ENCODE data around the gene EHD4. TPM values are rescaled to one million over a fixed set of nuclear protein-coding genes. Genes with fewer than 3 reads are reported as not detected.
A peak's percentile ranks its signal among the peaks of the same experiment; 100 is the strongest.

Gene EHD4
- polyA plus RNA-seq, 1 of the 3 experiments (the other 2 are of a cell fraction): 17.5 TPM

- 76% methylated on average over 5 of the region's 5 CpGs for WGBS (ENCODE audit: low lambda C conversion rate)
- Histone ChIP-seq H3K9me3 (no peaks in the 10 kb centered on the region), H3K4me1 (ENCODE audit: control insufficient read depth in 1 of 2, insufficient read depth in 2 of 2, low read depth in 1 of 2, low read length in 1 of 2) (peaks cover under 1 to 39% of the 10 kb centered on the region in 2 experiments; a peak in 3 of 4 replicates), H3K9ac (no peak overlapping the region), H3K4me2 (no peak overlapping the region), H3K36me3 (replicated peaks in 1 of 2; ENCODE audit: control insufficient read depth in 1 of 2, insufficient read depth in 2 of 2, low read length in 1 of 2) (peaks cover 0 to 6% of the 10 kb centered on the region in 2 experiments), H3K27me3 (ENCODE audit: insufficient read depth) (no peaks in the 10 kb centered on the region), H3K79me2 (ENCODE audit: insufficient read depth) (peaks cover 12% of the 10 kb centered on the region; the same call in 1 of the 2 replicates), H2AFZ (ENCODE audit: low read depth) (no peak overlapping the region), H3F3A (replicated peaks; ENCODE audit: insufficient read depth) (peaks cover 17% of the 10 kb centered on the region), H3K4me3 (ENCODE audit: low read depth in 2 of 2, low read length in 1 of 2) (no peak overlapping the region), H3K27ac (ENCODE audit: low read depth in 2 of 2, low read length in 1 of 2) (peak overlapping the region in 1 of 2 experiments; percentile 65; a peak in 2 of 4 replicates), H3K9me2 (no peaks in the 10 kb centered on the region), H4K20me1 (ENCODE audit: insufficient read depth) (no peaks in the 10 kb centered on the region)
- DNase-seq: no peak
- ChIA-PET CTCF (no interaction called here), POLR2A (no interaction called here)
- no peak for TF ChIP-seq EP300 (IDR thresholded peaks at IDR 0.05; ENCODE audit: borderline replicate concordance in 1 of 2, low read depth in 1 of 2, low read length in 1 of 2)
- no peak for TF ChIP-seq NRF1 (IDR thresholded peaks at IDR 0.05; ENCODE audit: low read depth, low read length)
- TF ChIP-seq JUND (IDR thresholded peaks at IDR 0.05): no peak
- TF ChIP-seq TEAD4 (IDR thresholded peaks at IDR 0.05; ENCODE audit: borderline replicate concordance, insufficient read depth): no peak
- TF ChIP-seq ZBTB33 (IDR thresholded peaks at IDR 0.05; ENCODE audit: borderline replicate concordance, low read depth): no peak
- TF ChIP-seq, protein P1, sequence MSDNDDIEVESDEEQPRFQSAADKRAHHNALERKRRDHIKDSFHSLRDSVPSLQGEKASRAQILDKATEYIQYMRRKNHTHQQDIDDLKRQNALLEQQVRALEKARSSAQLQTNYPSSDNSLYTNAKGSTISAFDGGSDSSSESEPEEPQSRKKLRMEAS (IDR thresholded peaks at IDR 0.05; ENCODE audit: low read depth): no peak
- TF ChIP-seq EZH2phosphoT487 (IDR thresholded peaks at IDR 0.05; ENCODE audit: borderline replicate concordance, low read depth): no peak
- TF ChIP-seq CHD2 (IDR thresholded peaks at IDR 0.05; ENCODE audit: low read length, partially characterized antibody): no peak
- TF ChIP-seq TCF12 (IDR thresholded peaks at IDR 0.05): no peak
- TF ChIP-seq MXI1 (IDR thresholded peaks at IDR 0.05; ENCODE audit: low read depth, low read length): no peak
- no peak for TF ChIP-seq SIN3A (IDR thresholded peaks at IDR 0.05; ENCODE audit: borderline replicate concordance, low read depth, low read length)
- no peak for TF ChIP-seq FOXM1 (IDR thresholded peaks at IDR 0.05; ENCODE audit: low read depth)
- no peak for TF ChIP-seq NFIC (IDR thresholded peaks at IDR 0.05; ENCODE audit: borderline replicate concordance)
- TF ChIP-seq FOXJ3 (CRISPR knock-in tag; IDR thresholded peaks at IDR 0.05): no peak
- TF ChIP-seq, protein P2, sequence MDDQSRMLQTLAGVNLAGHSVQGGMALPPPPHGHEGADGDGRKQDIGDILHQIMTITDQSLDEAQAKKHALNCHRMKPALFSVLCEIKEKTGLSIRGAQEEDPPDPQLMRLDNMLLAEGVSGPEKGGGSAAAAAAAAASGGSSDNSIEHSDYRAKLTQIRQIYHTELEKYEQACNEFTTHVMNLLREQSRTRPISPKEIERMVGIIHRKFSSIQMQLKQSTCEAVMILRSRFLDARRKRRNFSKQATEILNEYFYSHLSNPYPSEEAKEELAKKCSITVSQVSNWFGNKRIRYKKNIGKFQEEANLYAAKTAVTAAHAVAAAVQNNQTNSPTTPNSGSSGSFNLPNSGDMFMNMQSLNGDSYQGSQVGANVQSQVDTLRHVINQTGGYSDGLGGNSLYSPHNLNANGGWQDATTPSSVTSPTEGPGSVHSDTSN (IDR thresholded peaks at IDR 0.05): no peak
- no peak for TF ChIP-seq USF1 (IDR thresholded peaks at IDR 0.05; ENCODE audit: borderline replicate concordance, low read depth)
- no peak for TF ChIP-seq MEF2A (IDR thresholded peaks at IDR 0.05; ENCODE audit: borderline replicate concordance, low read depth)
- no peak for TF ChIP-seq GABPA (IDR thresholded peaks at IDR 0.05; ENCODE audit: low read depth)
- TF ChIP-seq RFX5 (IDR thresholded peaks at IDR 0.05; ENCODE audit: low read length): no peak
- no peak for TF ChIP-seq CTCF (IDR thresholded peaks at IDR 0.05)
Measured at GRCh38 chr15:41935566-41936020, 36.8 kb downstream of the EHD4 start.

Data from SK-N-SH (cell line).